NCI-H128 (cell line): ENCODE results near the gene BRAF.
"Not testable (repeated sequence)": the region's sequence is repeated elsewhere in the genome, so short reads cannot be mapped to it uniquely, and the experiment has no call there.

Experiments used
- DNase-seq: peaks from one replicate; lab custom pipeline; 2025; ENCODE audit not compliant: unreplicated experiment; lab: John Stamatoyannopoulos, UW

BRAF gene

DNA sequence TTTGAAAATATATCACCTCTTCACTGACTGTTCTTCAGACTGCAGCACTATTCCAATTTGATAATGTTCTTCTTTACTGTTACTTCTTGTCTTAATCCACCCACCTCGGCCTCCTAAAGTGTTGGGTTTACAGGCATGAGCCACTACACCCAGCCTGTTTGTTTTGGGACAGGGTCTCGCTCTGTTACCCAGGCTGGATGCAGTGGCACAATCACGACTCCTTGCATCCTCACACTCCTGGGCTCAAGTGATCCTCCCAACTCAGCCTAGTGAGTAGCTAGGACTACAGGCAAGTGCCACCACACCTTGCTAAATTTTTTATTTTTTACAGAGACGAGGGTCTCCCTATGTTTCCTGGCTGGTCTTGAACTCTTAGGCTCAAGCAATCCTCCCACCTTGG, 150.4 kb downstream of the BRAF start:
- DNase-seq: no peak

DNA sequence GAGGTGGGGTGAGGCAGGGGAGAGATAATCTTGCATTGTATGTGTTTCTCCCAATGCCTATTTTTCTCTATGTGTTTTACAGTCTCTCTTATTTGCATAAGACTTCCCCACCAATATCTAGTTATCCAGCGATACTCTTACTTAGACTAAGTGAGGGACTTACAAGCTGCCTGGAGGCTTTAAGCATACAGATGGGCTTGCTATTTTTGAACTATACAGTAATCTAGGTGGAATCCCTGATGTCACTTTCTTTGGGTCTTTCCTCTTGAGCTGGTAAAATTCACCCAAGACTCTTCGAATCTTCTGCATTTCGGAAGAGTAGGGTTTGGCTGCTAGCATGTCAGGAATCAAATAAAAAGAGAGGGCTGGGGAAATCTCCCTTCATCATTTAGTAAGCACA, 151.6 kb downstream of the BRAF start:
- DNase-seq: no peak

DNA sequence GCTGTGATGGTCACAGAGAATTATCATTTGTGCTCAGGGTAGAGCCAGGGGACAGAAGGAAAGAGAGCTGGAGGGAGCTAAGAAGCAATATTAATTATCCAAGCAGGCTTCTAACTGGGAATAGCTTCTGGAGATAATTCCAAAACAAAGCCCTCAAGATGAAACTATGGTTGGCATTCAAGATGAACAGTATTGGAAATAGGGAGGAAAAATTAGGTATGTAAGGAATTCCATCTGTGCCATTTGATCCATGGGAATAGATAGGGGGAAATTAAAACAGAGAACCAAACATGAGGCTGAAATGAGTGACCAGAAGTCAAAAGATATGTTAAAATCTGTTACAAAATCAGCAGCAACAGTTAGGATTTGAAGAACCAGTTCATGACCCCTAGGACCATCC, 152.9 kb downstream of the BRAF start:
- DNase-seq: no peak

DNA sequence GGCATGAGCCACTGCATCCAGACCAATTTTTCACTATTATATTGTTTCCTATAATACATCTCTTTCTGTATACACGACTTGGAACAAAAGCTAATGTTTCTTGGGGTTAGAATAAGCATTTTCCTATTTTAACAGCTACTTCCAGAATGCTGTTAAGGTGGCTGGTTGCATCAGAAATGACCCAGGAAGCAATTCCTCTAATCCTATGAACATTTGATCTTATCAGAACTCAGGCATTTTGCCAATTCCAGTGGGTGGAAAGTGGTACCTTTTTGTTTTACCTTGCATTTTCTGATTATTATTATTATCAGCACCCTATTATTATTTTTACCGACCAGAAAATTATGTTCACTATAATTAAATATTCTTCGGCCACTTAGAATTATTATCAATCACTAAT, 154.9 kb downstream of the BRAF start:
- no peak for DNase-seq

DNA sequence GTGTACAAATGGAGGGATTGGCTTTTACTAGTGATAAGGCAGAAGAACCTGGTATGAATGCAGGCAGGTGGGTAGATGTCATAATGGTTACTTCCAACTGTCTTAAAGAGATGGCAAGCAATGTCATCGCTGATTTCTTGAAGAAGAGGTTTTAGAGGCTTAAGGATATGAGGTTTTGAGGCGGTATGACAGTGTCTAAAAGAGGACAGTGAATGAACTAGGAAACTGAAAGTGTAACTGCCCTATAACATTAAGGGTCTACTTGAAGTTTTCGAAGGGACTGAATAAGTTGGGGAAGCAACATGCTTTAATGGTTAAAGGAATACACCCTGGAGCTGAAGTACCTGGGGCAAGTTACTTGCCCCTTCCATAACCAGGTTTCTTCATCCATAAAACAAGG, 157.3 kb downstream of the BRAF start:
- no peak for DNase-seq

DNA sequence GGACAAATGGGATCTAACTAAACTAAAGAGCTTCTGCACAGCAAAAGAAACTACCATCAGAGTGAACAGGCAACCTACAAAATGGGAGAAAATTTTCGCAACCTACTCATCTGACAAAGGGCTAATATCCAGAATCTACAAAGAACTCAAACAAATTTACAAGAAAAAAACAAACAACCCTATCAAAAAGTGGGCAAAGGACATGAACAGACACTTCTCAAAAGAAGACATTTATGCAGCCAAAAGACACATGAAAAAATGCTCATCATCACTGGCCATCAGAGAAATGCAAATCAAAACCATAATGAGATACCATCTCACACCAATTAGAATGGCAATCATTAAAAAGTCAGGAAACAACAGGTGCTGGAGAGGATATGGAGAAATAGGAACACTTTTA, 159.3 kb downstream of the BRAF start:
- DNase-seq: not testable (repeated sequence)

DNA sequence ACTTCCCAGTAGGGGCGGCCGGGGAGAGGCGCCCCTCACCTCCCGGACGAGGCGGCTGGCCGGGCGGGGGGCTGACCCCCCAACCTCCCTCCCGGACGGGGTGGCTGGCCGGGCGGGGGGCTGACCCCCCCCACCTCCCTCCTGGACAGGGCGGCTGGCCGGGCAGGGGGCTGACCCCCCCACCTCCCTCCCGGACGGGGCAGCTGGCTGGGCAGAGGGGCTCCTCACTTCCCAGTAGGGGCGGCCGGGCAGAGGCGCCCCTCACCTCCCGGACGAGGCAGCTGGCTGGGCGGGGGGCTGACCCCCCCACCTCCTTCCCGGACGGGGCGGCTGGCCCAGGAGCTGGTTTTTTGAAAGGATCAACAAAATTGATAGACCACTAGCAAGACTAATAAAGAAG, 161.6 kb downstream of the BRAF start:
- not testable (repeated sequence) for DNase-seq

DNA sequence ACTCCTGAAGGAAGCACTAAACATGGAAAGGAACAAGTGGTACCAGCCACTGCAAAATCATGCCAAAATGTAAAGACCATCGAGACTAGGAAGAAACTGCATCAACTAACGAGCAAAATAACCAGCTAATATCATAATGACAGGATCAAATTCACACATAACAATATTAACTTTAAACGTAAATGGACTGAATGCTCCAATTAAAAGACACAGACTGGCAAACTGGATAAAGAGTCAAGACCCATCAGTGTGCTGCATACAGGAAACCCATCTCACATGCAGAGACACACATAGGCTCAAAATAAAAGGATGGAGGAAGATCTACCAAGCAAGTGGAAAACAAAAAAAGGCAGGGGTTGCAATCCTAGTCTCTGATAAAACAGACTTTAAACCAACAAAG, 163.4 kb downstream of the BRAF start:
- not testable (repeated sequence) for DNase-seq

DNA sequence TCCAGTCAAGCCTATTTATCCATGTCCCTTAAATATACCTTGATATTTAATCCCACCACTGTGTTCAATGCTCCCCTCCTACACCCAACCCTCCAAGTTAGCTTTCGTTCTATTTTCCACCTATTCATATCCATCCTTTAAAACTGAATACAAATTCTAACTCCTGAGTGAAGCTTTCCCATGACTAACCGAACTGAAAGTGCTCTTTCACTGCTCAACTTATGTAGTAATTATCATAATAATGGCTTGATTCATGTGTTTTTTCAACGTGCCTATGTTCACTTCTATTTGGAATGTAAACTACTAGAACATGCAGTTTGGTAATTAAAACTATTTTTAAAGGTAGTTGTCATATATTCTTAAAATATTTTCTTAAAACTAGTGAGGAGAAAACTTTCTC, 170.2 kb downstream of the BRAF start:
- no peak for DNase-seq

DNA sequence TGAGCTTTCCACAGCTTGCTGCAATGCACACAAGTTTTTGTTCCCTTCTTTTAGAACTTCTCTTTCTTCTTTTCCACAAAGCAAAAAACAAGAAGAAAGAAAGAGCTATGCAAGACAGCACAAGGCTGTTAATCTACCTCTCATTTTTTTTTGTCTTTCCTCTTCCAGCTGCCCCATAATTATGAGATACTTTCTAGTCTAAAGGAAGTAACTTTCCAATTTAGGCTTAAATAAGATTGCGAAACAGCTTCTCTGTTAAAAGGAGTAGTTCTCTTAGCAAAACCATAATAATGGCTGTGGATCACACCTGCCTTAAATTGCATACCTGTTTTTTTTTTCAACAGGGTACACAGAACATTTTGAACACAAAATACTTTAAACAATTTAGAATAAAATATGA, 172.2 kb downstream of the BRAF start:
- DNase-seq: no peak

DNA sequence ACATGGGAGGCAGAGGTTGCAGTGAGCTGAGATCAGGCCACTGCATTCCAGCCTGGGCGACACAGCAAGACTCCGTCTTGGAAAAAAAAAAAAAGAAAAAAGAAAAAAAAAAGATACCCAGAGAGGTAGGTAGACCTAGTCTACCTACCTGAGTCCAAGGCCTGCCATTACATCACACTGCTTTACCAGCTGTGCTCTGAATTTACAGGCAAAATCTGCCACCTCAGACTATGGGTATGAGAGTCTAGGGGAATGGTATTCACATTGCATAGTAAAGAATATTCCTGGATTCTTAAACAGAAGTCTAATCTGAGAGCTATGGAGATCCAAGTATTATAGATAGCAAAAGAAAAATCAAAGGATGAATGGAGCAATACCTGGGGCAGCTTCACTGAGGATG, 178.0 kb downstream of the BRAF start:
- no peak for DNase-seq

DNA sequence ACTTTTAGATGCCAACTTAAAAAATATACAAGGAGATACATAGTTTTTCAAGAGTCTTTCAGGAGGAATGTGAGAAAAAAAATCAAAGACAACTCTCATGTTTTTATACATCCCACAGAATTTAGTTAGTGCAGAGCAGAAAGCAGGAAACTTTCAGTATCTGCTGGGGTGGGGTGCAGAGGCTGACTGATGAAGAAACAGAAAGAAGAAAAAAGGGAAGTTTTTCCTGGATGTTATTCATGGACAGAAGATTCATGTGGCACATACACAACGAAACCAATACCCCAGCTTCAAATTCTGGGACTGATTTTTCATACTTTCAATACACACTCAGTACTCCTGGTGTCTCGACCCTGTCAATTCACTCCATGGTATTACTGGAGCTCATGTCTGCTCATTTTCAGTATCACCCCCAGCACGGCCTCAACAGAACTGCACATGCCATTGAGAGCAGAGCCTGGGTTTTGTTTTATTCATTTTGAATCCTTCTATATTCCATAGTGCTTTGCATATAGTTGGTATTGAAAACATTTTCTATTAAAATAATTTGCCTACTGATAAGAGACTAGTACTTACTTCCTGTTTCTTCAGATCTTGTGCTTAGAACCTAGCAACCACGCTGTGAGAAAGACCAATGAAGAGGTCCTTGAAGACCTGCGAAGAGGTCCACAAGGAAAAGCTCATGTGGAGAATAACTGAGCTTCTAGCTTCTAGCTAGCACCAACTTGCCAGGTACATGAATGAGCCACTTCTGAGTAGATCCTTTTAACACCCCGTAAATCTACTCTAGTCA, 179.3 kb downstream of the BRAF start:
- no peak for DNase-seq

DNA sequence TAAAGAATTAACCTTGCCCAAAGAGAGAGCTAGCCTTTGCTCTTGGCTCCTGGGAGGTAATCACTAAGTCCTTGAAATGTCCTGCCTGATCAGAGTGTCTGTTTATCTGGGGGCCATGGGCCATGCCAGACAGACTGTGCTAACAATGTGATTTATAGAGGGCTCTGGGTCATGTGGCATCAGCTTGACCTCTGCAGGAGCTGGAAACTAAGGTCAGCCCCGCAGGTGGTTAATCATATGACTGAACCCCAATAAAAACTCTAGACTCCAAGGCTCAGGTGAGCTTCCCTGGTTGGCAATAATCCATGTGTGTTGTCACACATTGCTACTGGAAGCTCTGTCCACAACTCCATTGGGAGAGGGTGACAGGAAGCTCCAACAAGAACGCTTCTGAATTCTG, 180.7 kb downstream of the BRAF start:
- DNase-seq: no peak

DNA sequence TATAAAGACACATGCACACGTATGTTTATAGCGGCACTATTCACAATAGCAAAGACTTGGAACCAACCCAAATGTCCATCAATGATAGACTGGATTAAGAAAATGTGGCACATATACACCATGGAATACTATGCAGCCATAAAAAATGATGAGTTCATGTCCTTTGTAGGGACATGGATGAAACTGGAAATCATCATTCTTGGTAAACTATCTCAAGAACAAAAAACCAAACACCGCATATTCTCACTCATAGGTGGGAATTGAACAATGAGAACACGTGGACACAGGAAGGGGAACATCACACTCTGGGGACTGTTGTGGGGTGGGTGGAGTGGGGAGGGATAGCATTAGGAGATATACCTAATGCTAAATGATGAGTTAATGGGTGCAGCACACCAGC, 181.5 kb downstream of the BRAF start:
- DNase-seq: not testable (repeated sequence)

DNA sequence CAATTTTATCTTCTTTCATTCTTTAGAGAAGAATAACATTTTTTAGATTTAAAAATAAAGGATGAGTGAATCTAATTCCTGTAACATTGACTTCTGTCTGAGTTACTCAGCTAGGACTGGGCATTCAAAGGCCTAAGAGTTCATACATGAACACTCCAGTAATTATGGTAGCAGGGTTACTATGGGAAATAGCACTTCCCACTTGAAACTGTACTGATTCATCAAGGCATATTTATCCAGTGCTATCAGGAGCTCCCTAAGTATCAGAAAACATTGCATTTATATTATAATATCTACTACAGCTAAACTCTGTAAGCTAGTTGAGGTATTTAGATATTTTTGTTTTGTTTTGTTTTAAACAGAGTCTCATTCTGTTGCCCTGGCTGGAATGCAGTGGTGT, 186.4 kb downstream of the BRAF start:
- no peak for DNase-seq

DNA sequence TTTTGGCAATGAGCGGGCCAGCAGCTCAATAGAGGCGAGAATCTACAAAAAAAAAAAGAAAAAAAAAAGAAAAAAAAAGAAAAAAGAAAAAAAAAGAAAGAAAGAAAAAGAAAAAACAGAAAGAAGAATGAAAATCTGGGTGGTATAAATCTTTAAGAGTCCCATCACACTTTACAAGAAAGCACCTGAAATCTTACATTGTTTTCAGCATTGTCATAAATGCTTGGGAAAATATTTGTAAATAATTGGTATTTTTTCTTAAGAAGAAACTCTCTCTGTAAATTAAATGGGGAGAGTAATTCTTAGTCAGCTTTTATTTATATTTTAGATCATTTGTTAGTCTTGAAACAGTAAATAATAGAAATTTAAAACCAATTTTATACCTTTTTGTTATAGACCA, 190.0 kb downstream of the BRAF start:
- no peak for DNase-seq

DNA sequence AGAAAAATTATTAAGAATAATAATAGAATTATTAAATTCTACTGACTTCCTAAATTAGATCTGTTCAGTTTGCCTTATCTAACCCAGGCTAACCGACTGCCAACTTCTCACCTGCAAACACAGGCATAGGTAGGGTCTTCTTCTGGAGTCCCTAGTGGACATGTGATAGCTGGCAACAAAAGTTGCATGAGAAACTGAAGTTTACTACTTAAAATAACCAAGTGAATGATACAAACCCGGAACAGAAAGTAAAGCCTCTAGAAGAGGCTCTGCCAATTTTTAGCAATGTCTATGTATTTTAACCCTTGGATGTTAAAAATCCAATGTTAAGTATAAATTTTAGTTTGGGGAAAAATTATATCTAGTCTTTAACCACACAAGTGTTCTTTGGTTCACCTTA, 190.6 kb downstream of the BRAF start:
- no peak for DNase-seq

DNA sequence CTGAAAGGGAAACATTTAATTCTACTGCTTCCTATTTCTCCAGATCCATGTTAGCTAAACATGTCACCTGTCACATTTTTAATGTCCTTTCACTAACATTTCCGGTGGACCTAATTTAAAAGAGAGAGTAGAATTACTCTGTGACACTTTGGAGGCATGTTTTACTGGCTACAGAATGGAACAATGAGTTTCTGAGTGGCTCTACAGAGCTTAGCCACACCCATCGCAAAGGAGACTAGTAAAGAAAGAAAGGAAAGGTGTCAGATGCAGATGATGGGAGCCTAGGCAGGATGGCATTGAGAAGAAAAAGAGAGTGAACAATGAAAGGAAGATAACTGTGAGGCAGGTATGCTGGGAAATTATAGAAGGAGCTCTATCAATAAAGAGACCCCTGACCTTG, 192.3 kb downstream of the BRAF start:
- no peak for DNase-seq

DNA sequence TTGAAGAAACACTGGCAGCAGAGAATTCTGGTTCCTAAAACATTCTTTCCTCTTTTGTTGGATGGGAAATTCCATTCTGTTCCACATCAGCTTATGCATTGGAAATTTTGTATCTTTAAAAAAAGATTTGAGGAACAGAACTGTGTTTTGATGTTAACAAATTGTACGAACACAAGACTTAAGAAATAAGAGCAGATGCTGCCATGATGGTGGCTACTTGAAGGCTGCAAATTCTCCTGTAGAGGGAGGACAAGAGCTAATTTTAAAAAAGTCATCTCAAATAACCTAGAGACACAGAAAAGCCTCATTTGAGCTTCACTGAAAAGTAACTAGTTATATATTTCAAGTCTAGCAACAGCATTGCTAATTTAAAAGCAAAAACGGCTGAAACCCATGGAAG, 198.4 kb downstream of the BRAF start:
- DNase-seq: no peak

DNA sequence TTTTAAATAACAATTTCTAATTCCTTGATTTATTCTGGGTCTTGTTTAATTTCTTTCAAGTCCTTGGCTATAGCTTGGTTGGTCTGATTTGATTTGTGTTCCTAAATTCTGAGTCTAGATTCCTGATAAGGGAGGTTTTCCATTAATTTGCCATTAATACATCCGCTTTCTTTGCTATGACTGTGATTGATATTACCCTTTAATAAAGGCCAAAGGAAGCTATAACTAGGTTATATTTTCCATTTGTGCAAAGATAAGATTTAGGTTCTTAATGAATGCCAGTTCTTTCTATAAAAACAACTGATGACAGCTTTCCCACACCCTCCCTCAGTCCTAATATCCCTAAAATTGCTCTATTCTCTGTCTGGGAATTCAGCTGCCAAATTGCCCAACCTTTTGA, 200.0 kb downstream of the BRAF start:
- DNase-seq: no peak

DNA sequence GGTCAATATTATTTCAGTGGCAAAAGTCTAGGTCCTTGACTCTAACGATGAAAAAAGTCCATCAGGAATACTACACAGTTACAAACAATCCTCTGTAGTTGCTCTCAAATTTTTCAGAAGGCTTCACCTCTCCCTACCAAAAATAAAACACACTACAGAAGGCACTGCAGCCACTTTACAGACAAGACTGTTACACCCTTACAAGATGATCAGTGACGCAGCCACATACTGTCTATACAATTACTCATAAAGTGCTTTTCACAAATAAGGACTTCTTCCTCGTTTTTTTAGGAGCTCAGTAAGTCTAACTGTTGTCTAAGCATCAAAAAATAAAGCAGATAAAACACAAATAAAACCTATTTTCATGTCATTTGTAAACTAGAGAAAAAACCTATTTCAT, 201.2 kb downstream of the BRAF start:
- DNase-seq: no peak

DNA sequence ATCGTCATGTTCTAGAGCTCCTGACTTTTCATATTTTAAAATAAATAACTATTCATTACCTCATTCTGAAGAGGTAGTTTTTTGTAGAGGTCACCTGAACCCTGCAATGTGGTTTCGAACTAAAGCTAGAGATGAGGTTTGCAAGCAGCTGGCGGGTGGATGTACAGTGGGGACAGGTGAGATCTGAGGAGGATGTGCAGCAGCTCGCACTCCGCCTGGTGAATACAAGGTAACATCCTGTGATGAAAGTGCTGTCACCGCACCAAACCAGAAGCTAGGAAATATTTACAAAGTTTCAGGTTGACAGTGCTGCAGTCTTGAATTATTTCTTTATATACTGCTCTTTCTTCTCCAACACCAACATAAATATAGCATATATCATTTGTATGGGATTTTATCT, 201.7 kb downstream of the BRAF start:
- DNase-seq: no peak

DNA sequence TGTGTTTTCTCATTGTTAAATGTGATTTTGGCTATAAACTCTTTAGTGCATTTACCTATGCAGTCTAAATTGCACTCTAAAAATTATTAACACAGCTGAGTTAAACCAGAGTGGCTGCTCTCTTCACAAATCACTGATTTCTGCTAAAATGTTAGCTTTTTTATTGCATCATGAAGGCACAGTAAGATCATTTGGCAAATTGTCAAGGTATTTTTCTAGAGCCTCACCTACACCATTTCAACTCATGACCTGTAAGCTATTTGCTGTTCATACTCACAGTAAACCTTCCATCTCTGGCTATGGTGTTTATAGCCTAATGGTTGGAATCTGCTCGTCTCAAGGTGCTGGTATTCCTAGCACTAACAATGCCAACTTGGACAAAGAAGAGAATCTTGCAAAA, 202.5 kb downstream of the BRAF start:
- no peak for DNase-seq
